Activated CD4-positive, alpha-beta T cell treated with anti-CD3 and anti-CD28 coated beads, Interleukin-2, Interleukin-6, amounts not matched to agents 100 ng/mL and 50 ng/mL, durations not matched to agents 16 hours and 8 hours (primary cell): ENCODE results near the gene HLA-DRB5.
"Not testable (repeated sequence)": the region's sequence is repeated elsewhere in the genome, so short reads cannot be mapped to it uniquely, and the experiment has no call there.

ENCODE experiments used
- DNase-seq: peaks from one replicate; pipeline ENCODE4 v3.0.0-alpha.2; 2020

HLA-DRB5 gene

GRCh38 chr6:32529697-32530430 lies at the start of gene HLA-DRB5:
Gene HLA-DRB5 (minus strand): TSS chr6:32530287. CDS start chr6:32530224, 63 bp downstream.
- DNase-seq, result peak; percentile 34

GRCh38 chr6:32578962-32579361 lies 48.9 kb upstream of the HLA-DRB5 start:
- no peak for DNase-seq

- DNase-seq, result not testable (repeated sequence)
These were observed 47.4 kb upstream of the HLA-DRB5 start for GRCh38 chr6:32577493-32577892.

- DNase-seq, result no peak
These were observed 46.2 kb upstream of the HLA-DRB5 start for GRCh38 chr6:32576250-32576649.

GRCh38 chr6:32570363-32570905 lies 40.3 kb upstream of the HLA-DRB5 start:
- no peak for DNase-seq

- no peak for DNase-seq
These were observed 38.5 kb upstream of the HLA-DRB5 start for GRCh38 chr6:32568561-32568960.

- DNase-seq, result no peak
These were observed 36.9 kb upstream of the HLA-DRB5 start for GRCh38 chr6:32566957-32567356.

- no peak for DNase-seq
These were observed 35.4 kb upstream of the HLA-DRB5 start for GRCh38 chr6:32565511-32565910.

GRCh38 chr6:32562940-32563339 lies 32.9 kb upstream of the HLA-DRB5 start:
- DNase-seq, result no peak

- no peak for DNase-seq
These were observed 29.7 kb upstream of the HLA-DRB5 start for GRCh38 chr6:32559747-32560146.

GRCh38 chr6:32558426-32559057 lies 28.5 kb upstream of the HLA-DRB5 start:
- DNase-seq, result no peak

GRCh38 chr6:32554116-32554965 lies 24.3 kb upstream of the HLA-DRB5 start:
- no peak for DNase-seq

GRCh38 chr6:32553037-32553742 lies 23.1 kb upstream of the HLA-DRB5 start:
- no peak for DNase-seq

- DNase-seq, result no peak
These were observed 21.3 kb upstream of the HLA-DRB5 start for GRCh38 chr6:32551410-32551809.

GRCh38 chr6:32539839-32540238 lies 9.8 kb upstream of the HLA-DRB5 start:
- no peak for DNase-seq

GRCh38 chr6:32530431-32530793 lies 325 bp upstream of the HLA-DRB5 start:
- DNase-seq, result not testable (repeated sequence)

GRCh38 chr6:32522302-32523047 lies 7.6 kb downstream of the HLA-DRB5 start:
- DNase-seq, result no peak

GRCh38 chr6:32519910-32520258 lies 10.2 kb downstream of the HLA-DRB5 start:
- DNase-seq, result no peak

- DNase-seq, result no peak
These were observed 10.8 kb downstream of the HLA-DRB5 start for GRCh38 chr6:32519118-32519909.

GRCh38 chr6:32517654-32518445 lies 12.2 kb downstream of the HLA-DRB5 start:
- DNase-seq, result no peak
